Measurements from ENCODE around the gene SEMA6B.

The SEMA6B gene

GRCh38 chr19:4513248-4513647, 46.2 kb downstream of the SEMA6B start:
- DNase-seq (ENCODE audit: extremely low read depth in 1 of 2, low read depth in 1 of 2) = no peak

- DNase-seq (ENCODE audit: extremely low read depth in 1 of 2, low read depth in 1 of 2) = no peak
Measured at GRCh38 chr19:4512070-4512469, 47.4 kb downstream of the SEMA6B start.

- DNase-seq (ENCODE audit: extremely low read depth in 1 of 2, low read depth in 1 of 2) = no peak
Measured at GRCh38 chr19:4511300-4512054, 48.0 kb downstream of the SEMA6B start.

- DNase-seq (ENCODE audit: extremely low read depth in 1 of 2, low read depth in 1 of 2) = no peak
Measured at GRCh38 chr19:4510435-4511255, 48.8 kb downstream of the SEMA6B start.

GRCh38 chr19:4508698-4509097, 50.8 kb downstream of the SEMA6B start:
- DNase-seq (ENCODE audit: extremely low read depth in 1 of 2, low read depth in 1 of 2) = no peak

GRCh38 chr19:4507804-4508203, 51.7 kb downstream of the SEMA6B start:
- DNase-seq (ENCODE audit: extremely low read depth in 1 of 2, low read depth in 1 of 2) = no peak

- no peak for DNase-seq (ENCODE audit: extremely low read depth in 1 of 2, low read depth in 1 of 2)
Measured at GRCh38 chr19:4507150-4507452, 52.4 kb downstream of the SEMA6B start.

- DNase-seq (ENCODE audit: extremely low read depth in 1 of 2, low read depth in 1 of 2) = no peak
Measured at GRCh38 chr19:4506449-4507149, 52.9 kb downstream of the SEMA6B start.

- no peak for DNase-seq (ENCODE audit: extremely low read depth in 1 of 2, low read depth in 1 of 2)
Measured at GRCh38 chr19:4505570-4506448, 53.7 kb downstream of the SEMA6B start.

GRCh38 chr19:4504891-4505569, 54.5 kb downstream of the SEMA6B start:
- no peak for DNase-seq (ENCODE audit: extremely low read depth in 1 of 2, low read depth in 1 of 2)

- DNase-seq (ENCODE audit: extremely low read depth in 1 of 2, low read depth in 1 of 2) = no peak
Measured at GRCh38 chr19:4504297-4504701, 55.2 kb downstream of the SEMA6B start.

GRCh38 chr19:4503825-4504170, 55.7 kb downstream of the SEMA6B start:
- DNase-seq (ENCODE audit: extremely low read depth in 1 of 2, low read depth in 1 of 2) = no peak

- no peak for DNase-seq (ENCODE audit: extremely low read depth in 1 of 2, low read depth in 1 of 2)
Measured at GRCh38 chr19:4503132-4503824, 56.2 kb downstream of the SEMA6B start.

- no peak for DNase-seq (ENCODE audit: extremely low read depth in 1 of 2, low read depth in 1 of 2)
Measured at GRCh38 chr19:4502282-4503131, 57.0 kb downstream of the SEMA6B start.

- DNase-seq (ENCODE audit: extremely low read depth in 1 of 2, low read depth in 1 of 2) = no peak
Measured at GRCh38 chr19:4501691-4502090, 57.8 kb downstream of the SEMA6B start.

- no peak for DNase-seq (ENCODE audit: extremely low read depth in 1 of 2, low read depth in 1 of 2)
Measured at GRCh38 chr19:4500841-4501591, 58.5 kb downstream of the SEMA6B start.

GRCh38 chr19:4499855-4500254, 59.6 kb downstream of the SEMA6B start:
- DNase-seq (ENCODE audit: extremely low read depth in 1 of 2, low read depth in 1 of 2) = no peak

GRCh38 chr19:4499318-4499717, 60.2 kb downstream of the SEMA6B start:
- DNase-seq (ENCODE audit: extremely low read depth in 1 of 2, low read depth in 1 of 2) = no peak
